Stimulated activated CD8-positive, alpha-beta memory T cell treated with anti-CD3 and anti-CD28 coated beads, Interleukin-12 subunit alpha, Interleukin-12 subunit beta, amount 100 ng/mL, for 24 hours (primary cell): Measurements from ENCODE around the gene ST13.
A peak's percentile ranks its signal among the peaks of the same experiment; 100 is the strongest.
"Not testable (repeated sequence)": the region's sequence is repeated elsewhere in the genome, so short reads cannot be mapped to it uniquely, and the experiment has no call there.

Source experiments
- DNase-seq: peaks from one replicate; pipeline ENCODE4 v3.0.0-alpha.2; 2020; ENCODE audit errors: extremely low read depth

Gene ST13

DNA sequence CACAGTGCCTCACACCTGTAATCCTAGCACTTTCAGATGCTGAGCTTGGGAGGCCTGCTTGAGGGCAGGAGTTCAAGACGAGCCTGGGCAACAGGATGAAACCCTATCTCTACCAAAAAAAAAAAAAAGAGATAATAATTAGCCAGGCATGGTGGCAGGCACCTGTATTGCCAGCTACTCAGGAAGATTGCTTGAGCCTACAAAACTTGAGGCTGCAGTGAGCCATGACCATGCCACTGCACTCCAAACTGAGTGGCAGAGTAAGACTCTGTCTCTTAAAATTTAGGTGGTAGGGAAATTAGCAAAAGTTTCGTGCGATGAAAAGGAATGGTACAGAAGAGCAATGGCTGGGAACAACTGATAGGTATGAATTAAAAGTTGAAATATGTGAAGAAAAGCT is 18.0 kb downstream of the ST13 start:
- DNase-seq, result no peak

DNA sequence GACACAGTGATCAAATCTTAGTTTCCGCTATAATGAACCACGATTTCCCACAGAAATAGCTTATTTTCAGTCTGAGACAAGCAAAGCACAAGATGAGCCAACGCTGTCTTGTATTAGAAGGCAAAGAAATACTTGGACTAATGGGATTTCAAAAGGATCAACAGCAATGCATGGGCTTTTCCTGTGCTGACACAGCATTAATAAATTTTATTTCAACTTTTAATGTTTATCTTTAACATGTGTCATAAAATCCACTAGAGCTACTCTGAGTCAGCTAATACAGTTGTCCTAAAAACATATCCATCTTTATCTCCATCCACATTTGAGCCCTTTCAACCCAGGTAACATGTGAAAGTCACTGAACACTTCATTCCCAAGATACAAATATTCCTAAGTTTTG is 21.8 kb downstream of the ST13 start:
- no peak for DNase-seq

DNA sequence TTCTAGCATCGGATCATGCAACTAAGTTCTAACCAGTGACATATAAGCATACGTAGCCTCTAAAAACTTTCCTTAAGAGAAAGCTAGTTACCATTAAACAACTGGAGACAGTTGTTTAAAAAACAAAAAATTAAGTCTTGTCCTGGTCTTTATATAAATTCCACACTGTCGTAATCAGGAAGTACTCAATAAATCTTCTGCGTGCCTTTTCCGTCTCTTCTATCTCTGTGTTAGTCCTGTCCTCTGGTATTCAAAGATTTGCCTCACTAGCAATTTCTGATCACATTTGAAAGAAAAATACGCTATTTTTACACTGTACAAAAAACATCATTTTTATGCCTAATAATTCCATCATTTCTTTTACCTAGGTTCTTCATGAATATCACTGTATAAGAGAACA is 27.3 kb downstream of the ST13 start:
- no peak for DNase-seq

DNA sequence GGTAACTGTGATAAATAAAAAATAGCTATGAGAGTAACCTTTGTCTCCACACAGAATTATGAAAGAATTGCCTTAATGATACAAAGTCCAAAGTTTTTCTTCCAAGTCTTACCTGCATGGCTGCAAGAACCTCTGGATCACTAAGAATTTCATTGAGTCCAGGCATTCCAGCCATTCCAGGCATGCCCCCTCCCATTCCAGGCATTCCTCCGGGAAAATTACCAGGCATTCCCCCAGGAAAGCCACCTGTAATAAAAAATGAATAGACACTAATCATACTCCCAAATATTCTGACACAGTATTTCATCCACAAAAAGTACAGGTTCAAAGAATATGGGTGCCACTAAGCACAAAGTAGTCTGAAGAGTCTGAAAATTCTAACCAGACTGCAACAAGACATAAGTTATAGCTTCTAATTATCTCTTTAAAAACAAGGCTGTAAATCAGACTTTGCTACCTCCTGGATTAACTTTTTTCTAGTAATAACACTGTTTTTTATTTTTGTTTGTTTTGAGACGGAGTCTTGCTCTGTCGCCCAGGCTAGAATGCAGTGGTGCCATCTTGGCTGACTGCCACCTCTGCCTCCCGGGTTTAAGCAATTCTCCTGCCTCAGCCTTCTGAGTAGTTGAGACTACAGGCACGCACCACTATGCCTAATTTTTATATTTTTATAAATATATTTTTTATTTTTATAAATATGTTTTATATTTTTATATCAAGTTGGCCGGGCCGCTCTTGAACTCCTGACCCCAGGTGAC is 29.3 kb downstream of the ST13 start:
- no peak for DNase-seq

DNA sequence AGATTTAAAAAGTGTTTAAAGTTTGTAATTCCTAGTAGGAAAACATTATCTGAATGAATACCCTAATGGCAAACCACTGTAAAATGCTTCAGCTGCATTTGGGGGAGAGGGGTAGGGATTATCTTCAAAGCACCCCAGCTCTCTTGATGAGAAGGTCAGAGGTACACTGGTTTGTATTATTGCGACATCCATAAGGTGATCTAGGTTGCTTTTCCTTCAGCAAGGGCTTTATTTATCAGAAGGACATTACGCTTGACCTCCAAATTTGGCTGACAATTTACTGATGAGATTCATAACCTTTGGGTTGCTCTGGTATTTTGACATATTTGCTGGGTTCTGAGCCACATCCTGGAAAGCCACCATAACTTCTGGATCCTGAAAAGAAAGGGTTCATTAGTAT is 30.1 kb downstream of the ST13 start:
- not testable (repeated sequence) for DNase-seq

DNA sequence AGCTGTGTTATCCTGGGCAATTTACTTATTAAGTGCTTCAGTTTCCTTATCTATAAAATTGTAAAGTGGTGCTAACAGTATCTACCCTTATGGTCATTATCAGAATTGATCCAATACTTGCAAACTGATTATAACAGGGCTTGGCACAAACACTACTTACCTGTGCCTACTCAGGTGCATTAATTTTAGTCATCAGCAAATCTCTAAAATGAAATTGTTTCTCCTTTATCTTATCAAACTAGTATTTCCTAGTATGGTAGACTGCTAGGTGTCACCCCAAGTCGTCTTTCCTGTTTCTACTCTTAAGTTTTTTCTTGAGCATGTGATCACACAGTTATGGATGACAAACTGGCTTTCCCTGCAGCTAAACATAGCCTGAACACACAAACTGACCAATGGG is 33.0 kb downstream of the ST13 start:
- no peak for DNase-seq

DNA sequence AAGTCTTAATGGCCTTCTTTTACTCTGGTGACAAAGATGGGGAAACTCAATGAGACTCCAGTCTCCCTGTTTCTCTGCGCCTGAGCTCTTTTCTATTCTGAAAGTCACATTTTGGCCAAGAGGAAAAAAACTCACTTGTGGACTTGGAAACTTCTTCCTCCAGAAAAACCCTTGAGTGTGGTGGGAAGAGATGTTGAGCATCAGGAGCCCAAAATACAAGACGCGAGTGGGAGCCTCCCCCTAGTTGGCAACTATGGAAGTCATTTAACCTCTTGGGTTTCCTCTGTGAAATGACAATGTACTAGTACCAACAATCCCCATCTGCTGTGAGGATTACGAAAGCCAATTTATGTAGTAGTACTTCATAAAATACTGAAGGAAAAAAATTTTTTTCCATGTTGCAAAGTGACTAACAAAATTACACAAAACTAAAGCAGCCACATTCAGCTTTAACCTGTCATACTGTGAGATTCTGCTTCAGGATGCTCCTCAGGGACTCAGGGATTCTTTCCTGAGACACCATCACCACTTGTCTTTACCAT is 36.8 kb downstream of the ST13 start:
- no peak for DNase-seq

DNA sequence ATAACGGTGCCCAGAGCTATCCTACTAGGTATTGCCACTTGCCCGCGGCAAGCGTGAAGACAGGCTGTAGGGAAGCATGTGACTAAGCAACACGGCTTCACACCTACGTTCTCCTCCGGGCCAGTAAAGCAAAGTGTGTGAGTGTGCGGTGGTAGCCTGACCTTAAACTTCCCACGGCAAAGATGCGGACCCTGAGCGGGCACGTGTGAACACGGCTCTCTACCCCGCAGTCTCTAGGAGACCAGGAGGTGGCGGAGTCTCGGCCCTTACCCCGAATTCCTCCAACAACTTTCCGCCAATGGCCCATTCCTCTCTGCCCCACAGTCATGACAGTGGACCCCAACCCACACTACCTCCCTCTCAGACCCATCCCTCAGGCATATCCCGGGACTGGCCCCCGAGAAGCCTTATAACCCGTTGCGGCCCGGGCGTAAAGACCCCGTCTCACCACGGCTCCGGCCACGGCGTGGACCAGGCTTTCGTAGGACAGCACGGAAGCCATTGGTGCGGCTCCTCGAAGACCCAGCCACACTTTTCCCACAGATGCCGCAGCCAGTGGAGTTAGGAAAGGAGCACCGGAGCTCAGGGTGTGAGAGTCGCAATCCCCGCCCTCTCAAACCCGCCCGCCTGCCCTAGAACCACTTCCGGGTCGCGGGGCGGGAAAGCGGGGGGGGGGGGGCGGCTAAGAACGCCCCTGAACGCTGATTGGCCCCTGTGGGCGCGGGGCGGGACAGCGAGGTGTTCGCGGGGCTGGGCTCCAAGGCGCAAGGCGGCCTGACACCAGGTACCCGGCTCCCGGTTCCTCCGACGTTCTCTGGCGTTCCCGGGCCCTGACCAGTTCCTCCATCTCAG is 37.5 kb downstream of the ST13 start, which contains the start of gene SLC25A17:
Gene SLC25A17, minus strand, starts transcription at position 600 of the 852 bp plus-strand sequence. Its CDS starts 98 bp downstream, at position 502.
- DNase-seq, result peak; percentile 66

DNA sequence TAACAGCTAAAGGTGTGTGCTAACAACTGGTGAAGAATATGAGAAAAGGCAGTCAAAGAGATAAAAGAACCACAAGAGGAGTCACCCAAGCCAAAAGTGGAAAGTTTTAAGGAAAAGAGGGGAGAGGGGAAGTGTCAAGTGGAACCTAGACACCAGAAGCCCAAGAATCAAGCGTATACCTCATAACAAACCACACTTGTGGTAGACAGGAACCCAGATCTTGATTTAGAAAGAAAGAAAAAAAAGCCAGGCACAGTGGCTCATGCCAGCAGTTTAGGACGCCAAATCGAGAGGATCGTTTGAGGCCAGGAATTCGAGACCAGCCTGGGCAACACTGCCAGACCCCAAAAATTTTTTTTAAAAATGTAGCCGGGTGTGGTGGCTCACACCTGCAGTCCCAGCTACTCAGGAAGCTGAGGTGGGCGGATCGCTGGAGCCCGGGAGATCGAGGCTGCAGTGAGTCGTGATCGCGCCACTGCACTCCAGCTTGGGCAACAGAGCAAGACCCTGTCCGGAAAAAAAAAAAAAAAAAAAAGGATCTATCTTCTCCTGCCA is 38.2 kb downstream of the ST13 start:
- no peak for DNase-seq

DNA sequence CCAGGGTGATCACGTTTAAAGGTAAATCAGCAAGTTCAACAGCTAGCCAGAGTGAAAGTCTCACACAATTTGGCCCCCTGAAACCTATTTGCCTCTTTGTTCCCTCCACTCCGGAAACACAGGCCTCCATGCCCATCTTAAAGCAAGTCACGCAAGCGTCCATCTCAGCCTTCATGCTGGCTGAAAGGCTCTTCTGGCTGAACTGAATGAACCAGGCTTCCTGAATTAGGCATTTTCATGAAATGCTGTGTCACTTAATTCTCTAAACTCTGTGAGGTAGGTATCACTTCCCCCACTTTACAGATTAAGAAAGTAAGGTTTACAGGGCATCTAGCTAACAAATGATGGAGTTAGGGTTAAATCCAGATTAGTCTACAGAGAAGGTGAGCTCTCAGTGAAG is 38.7 kb downstream of the ST13 start:
- no peak for DNase-seq

DNA sequence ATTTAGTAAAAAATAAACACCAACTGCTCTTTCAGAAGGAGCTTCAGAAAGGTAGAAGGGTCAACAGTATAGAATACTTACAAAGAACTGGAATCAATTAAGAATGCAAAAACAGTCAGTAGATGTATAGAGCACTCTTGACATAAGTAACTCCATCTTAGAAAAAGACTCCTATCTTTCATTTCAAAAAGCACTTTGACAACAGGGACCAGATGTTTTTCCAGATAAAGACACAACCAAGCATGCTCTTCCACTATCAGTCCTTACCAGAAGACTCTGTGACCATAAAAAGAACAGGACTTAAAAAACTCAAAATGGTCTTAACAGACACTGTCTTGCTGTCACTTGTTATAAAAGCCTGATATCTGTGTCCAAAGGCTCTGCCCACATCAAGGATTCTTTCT is 42.5 kb downstream of the ST13 start:
- no peak for DNase-seq

DNA sequence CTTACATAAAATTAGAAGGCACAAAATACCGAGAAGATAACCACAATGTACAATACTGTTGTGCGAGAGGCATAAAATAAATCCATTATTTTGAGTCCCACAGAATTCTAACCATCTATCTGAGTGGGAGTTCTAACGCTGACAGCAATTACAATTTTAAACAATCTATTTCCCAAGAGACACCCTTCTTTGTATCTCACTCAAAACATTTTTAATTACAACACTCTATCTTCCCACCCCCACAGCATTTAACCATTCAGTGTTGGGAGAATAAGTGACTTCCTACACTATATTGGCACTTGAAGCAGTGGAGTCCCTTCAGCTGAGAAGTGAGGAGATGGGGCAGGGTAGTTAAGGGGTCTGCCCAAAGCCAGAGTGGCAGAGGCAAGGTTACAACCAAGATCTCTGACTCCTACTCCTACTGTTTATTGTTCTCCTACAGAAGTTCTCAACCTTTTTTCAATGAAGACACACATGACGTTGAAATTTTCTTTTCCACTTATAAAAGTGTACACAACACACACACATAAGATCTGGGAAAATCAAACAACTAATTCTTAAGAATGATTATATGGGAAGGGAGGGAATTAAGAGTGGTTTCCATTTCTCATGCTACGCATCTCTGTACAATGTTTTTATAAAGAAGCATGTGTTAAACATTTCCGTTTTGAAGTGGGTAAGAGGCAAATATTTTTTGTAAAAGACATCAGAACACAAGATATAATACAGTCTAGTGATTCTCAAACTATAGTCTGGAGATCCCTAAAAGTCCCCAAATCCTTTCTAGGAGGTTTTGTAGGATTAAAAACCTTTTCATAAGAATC is 48.2 kb downstream of the ST13 start:
- DNase-seq, result no peak

DNA sequence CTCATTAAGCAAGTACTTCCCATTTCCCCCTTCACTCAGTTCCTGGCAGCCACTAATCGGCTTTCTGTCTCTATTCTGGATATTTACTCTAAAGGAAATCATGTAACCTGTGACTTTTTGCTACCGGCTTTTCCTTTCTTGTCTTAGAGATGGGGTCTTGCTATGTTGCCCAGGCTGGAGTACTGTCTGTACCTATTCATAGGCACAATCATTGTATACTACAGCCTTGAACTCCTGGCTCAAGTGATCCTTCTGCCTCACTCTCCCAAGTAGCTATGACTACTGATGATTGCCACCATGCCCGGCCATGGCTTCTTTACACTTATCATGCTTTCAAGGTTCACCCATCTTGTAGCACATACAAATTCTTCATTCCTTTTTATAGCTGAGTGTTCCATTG is 49.7 kb downstream of the ST13 start:
- DNase-seq, result no peak

DNA sequence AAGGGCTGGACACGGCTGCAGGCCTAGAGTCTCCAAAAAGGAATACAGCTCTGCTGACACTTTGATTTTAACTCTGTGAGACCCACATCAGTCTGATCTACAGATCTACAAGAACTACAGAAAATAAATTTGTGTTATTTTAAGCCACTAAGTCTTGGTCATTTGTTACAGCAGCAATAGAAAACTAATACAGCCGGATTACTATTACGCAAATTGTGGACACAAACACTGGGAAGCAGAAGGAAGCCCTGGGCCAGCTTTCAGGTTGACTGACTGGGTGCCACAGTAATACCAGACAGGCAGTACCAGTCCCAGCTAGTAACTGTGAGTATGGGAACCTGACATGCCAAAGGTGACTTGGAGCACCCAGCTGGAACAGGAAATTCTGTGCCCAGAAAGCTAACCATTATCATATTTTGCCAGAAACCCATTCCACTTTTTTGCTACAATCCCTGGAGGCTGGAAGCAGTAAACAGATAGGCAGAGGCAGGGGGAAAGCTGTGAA is 50.7 kb downstream of the ST13 start:
- no peak for DNase-seq

DNA sequence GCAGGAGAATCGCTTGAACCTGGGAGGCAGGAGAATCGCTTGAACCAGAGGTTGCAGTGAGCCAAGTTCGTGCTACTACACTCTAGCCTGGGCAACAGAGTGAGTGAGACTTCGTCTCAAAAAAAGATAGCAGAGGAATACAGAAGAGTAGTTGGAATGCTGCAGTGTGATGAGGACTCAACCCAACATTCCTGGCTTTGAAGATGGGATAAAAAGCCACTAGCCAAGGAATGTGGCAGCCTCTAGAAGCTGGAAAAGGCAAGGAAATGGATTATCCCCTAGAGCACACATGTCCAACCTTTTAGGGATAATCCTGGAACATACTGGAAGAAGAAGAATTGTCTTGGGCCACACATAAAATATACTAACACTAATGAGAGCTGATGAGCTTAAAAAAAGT is 51.2 kb downstream of the ST13 start:
- no peak for DNase-seq

DNA sequence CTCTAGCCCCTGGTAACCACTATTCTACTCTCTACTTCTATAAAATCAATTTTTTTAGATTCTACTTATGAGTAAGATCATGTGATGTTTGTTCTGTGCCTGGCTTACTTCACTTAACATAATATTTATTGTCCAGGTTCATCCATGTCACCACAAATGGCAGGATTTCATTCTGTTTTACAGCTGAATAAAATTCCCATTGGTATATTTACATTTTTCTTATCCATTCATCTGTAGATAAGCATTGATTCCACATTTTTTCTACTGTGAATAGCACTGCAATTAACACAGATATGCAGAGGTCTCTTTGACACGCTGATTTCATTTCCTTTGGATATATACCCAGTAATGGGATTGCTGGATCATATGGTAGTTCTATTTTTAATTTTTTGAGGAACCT is 53.1 kb downstream of the ST13 start:
- DNase-seq, result no peak

DNA sequence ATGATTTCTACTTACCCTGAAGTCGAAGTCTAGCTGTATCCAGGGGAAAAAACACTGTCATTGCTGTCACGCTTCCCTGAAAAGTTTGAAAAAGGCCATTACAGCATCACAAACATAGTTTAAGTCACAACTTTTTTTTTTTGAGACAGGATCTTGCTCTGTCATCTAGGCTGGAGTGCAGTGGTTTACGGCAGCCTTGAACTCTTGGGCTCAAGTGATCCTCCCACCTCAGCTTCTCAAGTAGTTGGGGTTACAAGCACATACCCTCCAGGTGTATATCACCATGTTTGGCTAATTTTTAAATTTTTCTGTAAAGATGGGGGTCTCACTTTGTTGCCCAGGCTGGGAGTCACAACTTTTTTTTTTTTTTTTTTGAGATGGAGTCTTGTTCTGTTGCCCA is 57.4 kb downstream of the ST13 start:
- no peak for DNase-seq

DNA sequence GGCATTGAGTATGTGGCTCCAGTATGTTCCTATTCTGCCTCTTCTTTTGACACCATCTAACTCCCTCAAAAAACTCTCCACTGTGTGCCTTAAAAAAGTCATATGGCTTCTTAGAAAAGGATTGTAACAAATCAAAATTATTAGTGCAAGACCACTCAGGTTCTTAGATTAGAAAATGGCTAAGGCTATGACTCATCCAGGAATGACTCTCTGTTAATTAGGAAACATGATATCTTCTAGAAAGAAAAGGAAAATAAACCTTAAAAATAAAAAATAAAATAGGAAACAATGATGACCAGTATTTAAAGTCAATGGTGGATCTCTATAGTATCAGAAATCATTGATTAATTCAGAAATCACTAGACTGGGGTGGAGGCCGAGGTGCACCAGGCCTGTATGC is 59.0 kb downstream of the ST13 start:
- no peak for DNase-seq

DNA sequence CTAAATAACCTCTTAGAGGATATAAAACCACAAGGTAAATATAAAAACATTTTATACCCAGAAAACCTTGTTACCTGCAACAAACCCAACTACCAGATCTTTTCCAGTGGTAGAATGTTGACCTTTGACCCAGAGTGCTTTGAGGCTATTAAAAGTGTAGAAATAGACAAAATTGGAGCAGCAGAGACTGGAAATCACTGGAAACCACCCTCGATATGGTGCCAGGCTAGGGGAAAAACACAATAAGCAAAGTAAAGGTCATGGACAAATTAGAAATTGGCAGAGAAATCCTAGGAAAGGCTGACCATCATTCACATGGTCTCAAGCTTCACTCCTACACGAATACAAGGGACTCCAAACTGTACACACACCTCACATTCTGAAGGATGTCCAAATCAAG is 64.0 kb downstream of the ST13 start:
- DNase-seq, result no peak

DNA sequence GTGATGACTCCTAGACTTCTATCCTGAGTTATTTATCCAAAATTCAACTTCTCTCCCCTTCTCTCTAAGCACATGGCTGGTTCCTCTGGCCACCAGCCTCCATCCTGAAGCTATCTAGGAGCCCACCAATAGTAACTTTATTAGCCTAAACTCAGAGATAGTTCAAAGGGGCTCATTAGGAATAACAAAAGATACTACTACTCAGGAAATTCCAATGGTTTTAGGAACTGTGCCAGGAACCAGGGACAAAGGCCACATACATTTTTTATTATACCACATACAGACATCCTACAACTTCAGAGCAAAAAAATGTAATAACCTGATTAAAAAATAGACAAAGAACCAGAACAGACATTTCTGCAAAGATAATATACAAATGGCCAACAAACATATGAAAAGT is 65.2 kb downstream of the ST13 start:
- no peak for DNase-seq

DNA sequence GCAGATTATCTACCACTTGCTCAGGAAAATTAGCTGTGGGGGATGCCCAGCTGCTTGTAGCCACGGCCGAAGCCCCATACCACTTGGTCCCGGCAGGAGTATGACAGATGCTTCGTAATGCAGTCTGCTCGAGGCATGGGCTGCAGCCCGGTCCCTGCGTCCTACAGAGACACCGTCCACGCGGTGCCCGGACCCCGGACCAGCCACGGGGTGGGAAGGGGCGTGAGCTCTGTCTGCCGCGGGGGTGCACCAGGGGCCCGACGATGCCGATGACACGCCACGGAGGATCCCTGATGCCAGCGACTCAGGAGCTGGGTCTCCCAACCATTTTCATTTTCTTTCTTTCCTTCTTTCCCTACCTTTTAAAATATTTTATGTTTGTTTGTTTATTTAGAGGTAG is 67.3 kb downstream of the ST13 start:
- no peak for DNase-seq

DNA sequence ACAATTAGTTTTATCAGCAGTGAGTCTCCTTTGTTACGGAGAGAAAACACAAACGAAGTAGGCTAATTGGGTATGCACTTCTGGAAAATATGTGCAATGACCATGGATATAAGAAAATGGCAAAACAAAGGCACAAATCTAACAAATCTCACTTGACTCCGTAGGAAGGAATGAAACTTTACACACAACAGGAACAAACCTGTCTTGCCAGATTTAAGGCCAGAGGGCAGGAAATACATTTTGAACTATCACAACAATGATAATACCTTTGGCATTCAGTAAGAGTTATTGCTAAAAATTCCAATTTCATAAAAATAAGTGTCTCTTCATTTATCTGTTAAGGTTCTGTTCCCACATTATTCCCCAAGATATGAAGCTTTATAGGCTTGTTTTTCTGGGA is 73.9 kb downstream of the ST13 start:
- DNase-seq, result no peak
